Lung (tissue), 12 donors: Measurements from ENCODE around the gene APCDD1. TPM values are rescaled to one million over a fixed set of nuclear protein-coding genes. Genes with fewer than 3 reads are reported as not detected.
A peak's percentile ranks its signal among the peaks of the same experiment; 100 is the strongest.

Source experiments
- ATAC-seq: fragments of 200-7000 bp; cut with Tn5 transposase; one replicate; pipeline ENCODE4 v1.9.1; 2020; ENCODE audit warnings: moderate number of reproducible peaks; ENCODE audit not compliant: insufficient read depth, low FRiP score
- DNase-seq, 3 donors: peaks; one replicate each; pipeline ENCODE4 v3.0.0-alpha.2; 2013 to 2017
- H3K27ac ChIP-seq, 2 donors: one replicate each; pipeline ENCODE4 v1.5.1; 2013; ENCODE audit warnings: mild to moderate bottlenecking in 2 of 2, moderate library complexity in 2 of 2, control low read depth in 1 of 2, inconsistent platforms in 1 of 2, low read depth in 1 of 2, low read length in 1 of 2
- H3K27me3 ChIP-seq, 3 donors: one replicate each; pipeline ENCODE4 v1.5.1; 2013; ENCODE audit warnings: low read length in 2 of 3; ENCODE audit not compliant: control insufficient read depth in 3 of 3, insufficient read depth in 3 of 3
- H3K36me3 ChIP-seq, 4 donors: one replicate each; pipeline ENCODE4 v1.5.1; 2013; ENCODE audit warnings: low read length in 4 of 4, mild to moderate bottlenecking in 1 of 4, moderate library complexity in 1 of 4; ENCODE audit not compliant: control insufficient read depth in 4 of 4, insufficient read depth in 4 of 4
- H3K4me1 ChIP-seq, 5 donors: one replicate each; pipeline ENCODE4 v1.5.1; 2013; ENCODE audit warnings: low read length in 5 of 5, mild to moderate bottlenecking in 2 of 5, moderate library complexity in 1 of 5; ENCODE audit not compliant: control insufficient read depth in 5 of 5, insufficient read depth in 5 of 5
- H3K4me3 ChIP-seq: one replicate; pipeline ENCODE4 v1.5.1; 2013; ENCODE audit warnings: mild to moderate bottlenecking, control low read depth, moderate library complexity
- H3K9ac ChIP-seq, 2 donors: one replicate each; pipeline ENCODE4 v1.5.1; 2013; ENCODE audit warnings: low read length in 2 of 2, control low read depth in 1 of 2; ENCODE audit not compliant: insufficient read depth in 1 of 2
- H3K9me3 ChIP-seq, 4 donors: one replicate each; pipeline ENCODE4 v1.5.1; 2013; ENCODE audit warnings: low read length in 3 of 4, mild to moderate bottlenecking in 1 of 4, moderate library complexity in 1 of 4; ENCODE audit not compliant: control insufficient read depth in 4 of 4, insufficient read depth in 3 of 4
- WGBS, 2 donors: extraction: QIAGEN DNeasy Blood & Tissue Kit; methylation state at CpG; one replicate each; pipeline ENCODE4 v1.1.7; 2013; 5-methylcytosine and 5-hydroxymethylcytosine counted together
- polyA plus RNA-seq, 2 donors: library from polyadenylated mRNA; stranded (reverse); fragments of 200-250 nt; gene quantifications; one replicate each; pipeline ENCODE4 v1.2.1, GENCODE V29; 2013
- total RNA-seq, 2 donors: library from RNA; depleted of rRNA in 1 of 2; stranded (reverse); fragments of >200 nt in 1 of 2; gene quantifications; one replicate each; pipeline ENCODE4 v1.2.1, GENCODE V29; 2014 to 2021
- TF ChIP-seq, protein P1 (sequence below): IDR thresholded peaks from 2 replicates; pipeline ENCODE4 v1.5.1; 2012; ENCODE audit warnings: mild to moderate bottlenecking; ENCODE audit errors: control extremely low read depth, extremely low read depth
- donor health status: control.
- donor health status: control.
- donor health status: Bipolar disorder and iron deficiency.
- donor health status: healthy.
- donor health status: DM: yes; HTN: yes; CAD: no.

APCDD1 gene
- total and polyA plus RNA-seq, 4 donors: 6.8 to 77.4 (median 29.3) TPM

DNA sequence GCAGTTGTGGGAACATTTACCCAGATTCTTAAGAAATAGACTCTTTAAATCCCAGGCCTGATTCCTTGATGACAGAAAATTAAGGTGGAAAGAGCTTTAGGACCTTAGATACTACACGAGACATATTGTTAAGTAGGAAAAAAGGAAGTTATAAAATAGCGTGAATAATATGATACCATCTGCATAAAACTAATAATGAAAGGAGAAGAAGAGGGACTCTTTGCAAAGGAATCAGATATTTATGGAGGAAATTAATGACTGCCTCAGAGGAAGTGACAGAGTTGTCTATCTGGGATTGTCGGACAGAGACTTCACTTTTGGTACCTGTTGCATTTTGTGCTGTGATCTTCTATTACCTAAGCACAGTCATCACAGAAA lies 20.8 kb downstream of the APCDD1 start:
- TF ChIP-seq, protein P1, sequence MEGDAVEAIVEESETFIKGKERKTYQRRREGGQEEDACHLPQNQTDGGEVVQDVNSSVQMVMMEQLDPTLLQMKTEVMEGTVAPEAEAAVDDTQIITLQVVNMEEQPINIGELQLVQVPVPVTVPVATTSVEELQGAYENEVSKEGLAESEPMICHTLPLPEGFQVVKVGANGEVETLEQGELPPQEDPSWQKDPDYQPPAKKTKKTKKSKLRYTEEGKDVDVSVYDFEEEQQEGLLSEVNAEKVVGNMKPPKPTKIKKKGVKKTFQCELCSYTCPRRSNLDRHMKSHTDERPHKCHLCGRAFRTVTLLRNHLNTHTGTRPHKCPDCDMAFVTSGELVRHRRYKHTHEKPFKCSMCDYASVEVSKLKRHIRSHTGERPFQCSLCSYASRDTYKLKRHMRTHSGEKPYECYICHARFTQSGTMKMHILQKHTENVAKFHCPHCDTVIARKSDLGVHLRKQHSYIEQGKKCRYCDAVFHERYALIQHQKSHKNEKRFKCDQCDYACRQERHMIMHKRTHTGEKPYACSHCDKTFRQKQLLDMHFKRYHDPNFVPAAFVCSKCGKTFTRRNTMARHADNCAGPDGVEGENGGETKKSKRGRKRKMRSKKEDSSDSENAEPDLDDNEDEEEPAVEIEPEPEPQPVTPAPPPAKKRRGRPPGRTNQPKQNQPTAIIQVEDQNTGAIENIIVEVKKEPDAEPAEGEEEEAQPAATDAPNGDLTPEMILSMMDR: no peak
- no peak overlapping the region for H3K4me3 ChIP-seq
- DNase-seq: no peak
- H3K27me3 ChIP-seq: no peaks in the 10 kb centered on the region
- H3K4me1 ChIP-seq: peaks cover 2 to 45% (median 18%) of the 10 kb centered on the region in 5 donors
- no peaks in the 10 kb centered on the region for H3K9me3 ChIP-seq
- H3K9ac ChIP-seq: no peak overlapping the region
- no peak for ATAC-seq
- WGBS, 2 donors: 32 to 64% methylated on average over 3 of the region's 3 CpGs
- H3K27ac ChIP-seq: no peak overlapping the region
- H3K36me3 ChIP-seq: peaks cover 0 to 27% (median 12%) of the 10 kb centered on the region in 4 donors

DNA sequence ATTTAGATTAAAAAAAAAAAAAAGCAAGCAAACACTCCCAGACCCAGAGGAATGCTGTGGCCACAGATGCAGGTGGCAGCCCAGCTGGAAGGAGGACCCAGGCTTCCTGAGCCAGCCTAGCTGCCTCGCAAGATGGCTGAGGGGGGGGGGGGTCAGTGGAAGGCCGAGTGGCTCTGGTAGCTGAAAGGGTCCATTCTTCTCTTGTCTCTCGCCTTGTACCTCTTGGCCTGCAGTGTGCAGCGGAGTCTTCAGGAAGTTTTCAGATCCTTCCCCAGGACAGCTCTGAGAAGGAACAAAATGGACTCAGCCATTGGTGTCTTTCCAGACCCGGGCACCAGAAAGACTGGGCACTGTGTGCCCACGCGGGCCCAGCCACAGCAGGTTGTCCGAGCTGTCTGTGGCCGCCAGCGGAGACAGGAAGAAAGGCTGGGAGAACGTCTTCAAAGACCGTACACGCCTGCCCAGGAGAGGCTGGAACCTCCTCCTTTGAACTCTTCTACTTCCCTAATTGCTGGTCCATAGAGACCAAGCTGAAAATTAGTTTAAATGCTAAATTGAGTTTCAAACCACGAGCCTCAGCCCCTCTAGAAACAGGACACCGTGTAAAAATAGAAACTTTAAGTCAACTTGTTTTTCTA lies 21.3 kb downstream of the APCDD1 start:
- ATAC-seq: no peak
- 63 to 68% methylated on average over 15 of the region's 15 CpGs for WGBS, 2 donors
- H3K4me3 ChIP-seq: no peak overlapping the region

DNA sequence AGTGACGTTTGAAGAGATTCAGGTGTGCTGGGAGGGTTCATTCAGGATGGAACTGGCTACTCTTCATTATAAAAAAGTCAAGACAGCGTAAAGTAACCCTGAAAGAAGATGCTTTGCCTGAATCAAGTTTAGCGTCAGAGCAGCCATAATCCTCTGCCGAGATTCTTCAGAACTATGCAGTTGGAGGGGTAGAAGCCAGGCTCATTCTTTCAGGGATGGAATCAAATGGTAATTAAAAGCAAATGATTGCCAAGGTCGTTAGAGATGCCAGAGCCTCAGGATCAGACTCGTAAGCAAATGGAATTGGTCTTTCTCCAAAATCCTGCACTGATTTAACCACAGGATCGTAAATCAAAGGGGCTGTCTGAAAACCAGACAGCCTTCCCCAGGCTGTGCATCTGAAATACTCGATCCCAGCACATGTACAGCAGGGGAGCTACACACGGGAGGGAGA lies 21.9 kb downstream of the APCDD1 start:
- TF ChIP-seq, protein P1: no peak
- Histone ChIP-seq H3K9ac (no peak overlapping the region), H3K4me1 (peaks cover 2 to 42% (median 18%) of the 10 kb centered on the region in 5 donors), H3K4me3 (no peak overlapping the region), H3K27ac (no peak overlapping the region), H3K36me3 (peaks cover 0 to 24% (median 10%) of the 10 kb centered on the region in 4 donors), H3K27me3 (no peaks in the 10 kb centered on the region), H3K9me3 (no peaks in the 10 kb centered on the region)
- ATAC-seq: no peak
- peak in 2 of 3 donors; percentile 55 to 67 for DNase-seq
- WGBS, 2 donors: 55 to 56% methylated on average over 9 of the region's 9 CpGs

More for the DNA sequence above, 21.3 kb downstream of the APCDD1 start:
- H3K4me1 ChIP-seq: peaks cover 2 to 42% (median 18%) of the 10 kb centered on the region in 5 donors
- H3K9ac ChIP-seq: no peak overlapping the region
- H3K36me3 ChIP-seq: peaks cover 0 to 27% (median 10%) of the 10 kb centered on the region in 4 donors
- H3K9me3 ChIP-seq: no peaks in the 10 kb centered on the region
- no peak overlapping the region for H3K27ac ChIP-seq
- H3K27me3 ChIP-seq: no peaks in the 10 kb centered on the region
- no peak for DNase-seq
- TF ChIP-seq, protein P1: no peak
